GM12878 (cell line): ENCODE results near the gene B4GALT1. TPM values are rescaled to one million over a fixed set of nuclear protein-coding genes. Genes with fewer than 3 reads are reported as not detected.
A peak's percentile ranks its signal among the peaks of the same experiment; 100 is the strongest.

Experiments used
- BRCA1 ChIP-seq: IDR thresholded peaks from 2 replicates; pipeline ENCODE4 v1.6.1; 2011; ENCODE audit warnings: low read depth, low read length, improper control_type of control experiment
- CREB1 ChIP-seq: IDR thresholded peaks from 2 replicates; pipeline ENCODE4 v1.6.1; 2012; ENCODE audit warnings: low read depth, mild to moderate bottlenecking, inconsistent platforms
- CREM ChIP-seq: IDR thresholded peaks from 2 replicates; pipeline ENCODE4 v1.6.1; 2014; ENCODE audit warnings: antibody characterized with exemption, low read depth
- E2F8 ChIP-seq: fragments of 450-650 bp; IDR thresholded peaks from 2 replicates; pipeline ENCODE4 v1.6.1; 2018; ENCODE audit warnings: mild to moderate bottlenecking, low read depth, moderate library complexity; ENCODE audit not compliant: partially characterized antibody
- IKZF1 ChIP-seq: fragments of 450-650 bp; conservative IDR thresholded peaks from 2 replicates; pipeline ENCODE4 v1.6.1; 2017; ENCODE audit warnings: antibody characterized with exemption, mild to moderate bottlenecking
- NR2F1 ChIP-seq: fragments of 450-650 bp; conservative IDR thresholded peaks from 2 replicates; pipeline ENCODE4 v1.6.1; 2017; ENCODE audit warnings: mild to moderate bottlenecking
- NRF1 ChIP-seq: conservative IDR thresholded peaks from 2 replicates; pipeline ENCODE4 v1.6.1; 2011; ENCODE audit warnings: mild to moderate bottlenecking, low read depth, low read length, improper control_type of control experiment
- PAX5 ChIP-seq: IDR thresholded peaks from 2 replicates; pipeline ENCODE4 v1.6.1; 2011; ENCODE audit warnings: low read depth, low read length, borderline replicate concordance
- TARDBP ChIP-seq: IDR thresholded peaks from 2 replicates; pipeline ENCODE4 v1.6.1; 2016; ENCODE audit warnings: borderline replicate concordance
- TCF12 ChIP-seq: IDR thresholded peaks from 2 replicates; pipeline ENCODE4 v1.6.1; 2011; ENCODE audit warnings: low read depth, mild to moderate bottlenecking, low read length
- ZBTB4 ChIP-seq: fragments of 450-650 bp; formaldehyde crosslinking; IDR thresholded peaks from 2 replicates; pipeline ENCODE4 v1.4.0; 2022; ENCODE audit warnings: mild to moderate bottlenecking, moderate library complexity
- ZBTB40 ChIP-seq: fragments of 450-650 bp; IDR thresholded peaks from 2 replicates; pipeline ENCODE4 v1.6.1; 2016; ENCODE audit warnings: mild to moderate bottlenecking, moderate library complexity, borderline replicate concordance
- ZNF592 ChIP-seq: fragments of 450-650 bp; IDR thresholded peaks from 2 replicates; pipeline ENCODE4 v1.6.1; 2017; ENCODE audit warnings: mild to moderate bottlenecking, moderate library complexity
- ZNF622 ChIP-seq: fragments of 450-650 bp; IDR thresholded peaks from 2 replicates; pipeline ENCODE4 v1.6.1; 2017; ENCODE audit warnings: mild to moderate bottlenecking, inconsistent platforms
- polyA plus RNA-seq, 11 experiments: library from polyadenylated mRNA; depleted of rRNA in 4 of 11; unstranded in 6 of 11; stranded (reverse) in 5 of 11; fragments of >200 nt; fragmentation: Nextera tagmentation in 4 of 11; fragmentation: Illumina TruSeq in 1 of 11; extraction: Ambion mirVana in 4 of 11; extraction: Trizol in 1 of 11; gene quantifications; 1 replicate in 1 of 11; 2 replicates in 10 of 11; pipeline versions ENCODE4 v1.2.1 to v1.2.3, GENCODE V29; 2011 to 2016; ENCODE audit warnings: inconsistent platforms in 2 of 11, missing spikeins in 2 of 11, low read depth in 1 of 11
- total RNA-seq, 4 experiments: library from RNA; depleted of rRNA in 3 of 4; stranded (reverse); fragments of >200 nt in 3 of 4; fragmentation: Illumina TruSeq in 1 of 4; extraction: Trizol in 1 of 4; gene quantifications; 2 replicates each; pipeline versions ENCODE4 v1.2.1 to v1.2.3, GENCODE V29; 2013 to 2021

Gene B4GALT1
- total and polyA plus RNA-seq, 10 of the 15 experiments (the other 5 are each of a cell fraction or from before 2014, with no cell fraction given), result 12.7 to 79.0 (median 41.0) TPM

- TF ChIP-seq ZNF592, result peak; percentile 44; the same call in 1 of the 2 replicates
- peak; percentile 86 for TF ChIP-seq IKZF1
- peak; percentile 88 for TF ChIP-seq PAX5
- TF ChIP-seq NRF1, result no peak
- TF ChIP-seq TCF12, result peak; percentile 96
- TF ChIP-seq NR2F1, result no peak
- TF ChIP-seq BRCA1, result no peak
- TF ChIP-seq ZBTB4, result no peak
- no peak for TF ChIP-seq CREB1
- no peak for TF ChIP-seq ZNF622
- TF ChIP-seq ZBTB40, result 0 out of 2 replicates have a peak, but pooled peaks have one; percentile 11
- TF ChIP-seq CREM, result peak; percentile 62; the same call in 1 of the 2 replicates
- TF ChIP-seq E2F8, result no peak
- TF ChIP-seq TARDBP, result no peak
Measured at GRCh38 chr9:33164138-33164809, 2.9 kb downstream of the B4GALT1 start (continued).
